ENCODE data around the gene SALL3. TPM values are rescaled to one million over a fixed set of nuclear protein-coding genes. Genes with fewer than 3 reads are reported as not detected.

The SALL3 gene
- total and polyA plus RNA-seq, 2 of the 8 experiments (the other 6 are each of a cell fraction or from before 2014, with no cell fraction given): 10.5 to 46.4 TPM

DNA sequence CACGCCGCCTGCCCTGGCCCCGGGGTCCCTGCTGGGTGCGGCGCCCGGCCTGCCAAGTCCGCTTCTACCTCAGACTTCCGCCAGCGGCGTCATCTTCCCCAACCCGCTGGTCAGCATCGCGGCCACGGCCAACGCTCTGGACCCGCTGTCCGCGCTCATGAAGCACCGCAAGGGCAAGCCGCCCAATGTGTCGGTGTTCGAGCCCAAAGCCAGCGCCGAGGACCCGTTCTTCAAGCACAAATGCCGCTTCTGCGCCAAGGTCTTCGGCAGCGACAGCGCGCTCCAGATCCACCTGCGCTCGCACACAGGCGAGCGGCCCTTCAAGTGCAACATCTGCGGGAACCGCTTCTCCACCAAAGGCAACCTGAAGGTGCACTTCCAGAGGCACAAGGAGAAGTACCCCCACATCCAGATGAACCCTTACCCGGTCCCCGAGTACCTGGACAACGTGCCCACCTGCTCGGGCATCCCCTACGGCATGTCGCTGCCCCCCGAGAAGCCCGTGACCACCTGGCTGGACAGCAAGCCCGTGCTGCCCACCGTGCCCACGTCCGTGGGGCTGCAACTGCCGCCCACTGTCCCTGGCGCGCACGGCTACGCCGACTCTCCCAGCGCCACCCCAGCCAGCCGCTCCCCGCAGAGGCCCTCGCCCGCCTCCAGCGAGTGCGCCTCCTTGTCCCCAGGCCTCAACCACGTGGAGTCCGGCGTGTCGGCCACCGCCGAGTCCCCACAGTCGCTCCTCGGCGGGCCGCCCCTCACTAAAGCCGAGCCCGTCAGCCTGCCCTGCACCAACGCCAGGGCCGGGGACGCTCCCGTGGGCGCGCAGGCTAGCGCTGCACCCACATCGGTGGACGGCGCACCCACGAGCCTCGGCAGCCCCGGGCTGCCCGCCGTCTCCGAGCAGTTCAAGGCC, 13.7 kb downstream of the SALL3 start (continued):
- TF ChIP-seq, protein P1, sequence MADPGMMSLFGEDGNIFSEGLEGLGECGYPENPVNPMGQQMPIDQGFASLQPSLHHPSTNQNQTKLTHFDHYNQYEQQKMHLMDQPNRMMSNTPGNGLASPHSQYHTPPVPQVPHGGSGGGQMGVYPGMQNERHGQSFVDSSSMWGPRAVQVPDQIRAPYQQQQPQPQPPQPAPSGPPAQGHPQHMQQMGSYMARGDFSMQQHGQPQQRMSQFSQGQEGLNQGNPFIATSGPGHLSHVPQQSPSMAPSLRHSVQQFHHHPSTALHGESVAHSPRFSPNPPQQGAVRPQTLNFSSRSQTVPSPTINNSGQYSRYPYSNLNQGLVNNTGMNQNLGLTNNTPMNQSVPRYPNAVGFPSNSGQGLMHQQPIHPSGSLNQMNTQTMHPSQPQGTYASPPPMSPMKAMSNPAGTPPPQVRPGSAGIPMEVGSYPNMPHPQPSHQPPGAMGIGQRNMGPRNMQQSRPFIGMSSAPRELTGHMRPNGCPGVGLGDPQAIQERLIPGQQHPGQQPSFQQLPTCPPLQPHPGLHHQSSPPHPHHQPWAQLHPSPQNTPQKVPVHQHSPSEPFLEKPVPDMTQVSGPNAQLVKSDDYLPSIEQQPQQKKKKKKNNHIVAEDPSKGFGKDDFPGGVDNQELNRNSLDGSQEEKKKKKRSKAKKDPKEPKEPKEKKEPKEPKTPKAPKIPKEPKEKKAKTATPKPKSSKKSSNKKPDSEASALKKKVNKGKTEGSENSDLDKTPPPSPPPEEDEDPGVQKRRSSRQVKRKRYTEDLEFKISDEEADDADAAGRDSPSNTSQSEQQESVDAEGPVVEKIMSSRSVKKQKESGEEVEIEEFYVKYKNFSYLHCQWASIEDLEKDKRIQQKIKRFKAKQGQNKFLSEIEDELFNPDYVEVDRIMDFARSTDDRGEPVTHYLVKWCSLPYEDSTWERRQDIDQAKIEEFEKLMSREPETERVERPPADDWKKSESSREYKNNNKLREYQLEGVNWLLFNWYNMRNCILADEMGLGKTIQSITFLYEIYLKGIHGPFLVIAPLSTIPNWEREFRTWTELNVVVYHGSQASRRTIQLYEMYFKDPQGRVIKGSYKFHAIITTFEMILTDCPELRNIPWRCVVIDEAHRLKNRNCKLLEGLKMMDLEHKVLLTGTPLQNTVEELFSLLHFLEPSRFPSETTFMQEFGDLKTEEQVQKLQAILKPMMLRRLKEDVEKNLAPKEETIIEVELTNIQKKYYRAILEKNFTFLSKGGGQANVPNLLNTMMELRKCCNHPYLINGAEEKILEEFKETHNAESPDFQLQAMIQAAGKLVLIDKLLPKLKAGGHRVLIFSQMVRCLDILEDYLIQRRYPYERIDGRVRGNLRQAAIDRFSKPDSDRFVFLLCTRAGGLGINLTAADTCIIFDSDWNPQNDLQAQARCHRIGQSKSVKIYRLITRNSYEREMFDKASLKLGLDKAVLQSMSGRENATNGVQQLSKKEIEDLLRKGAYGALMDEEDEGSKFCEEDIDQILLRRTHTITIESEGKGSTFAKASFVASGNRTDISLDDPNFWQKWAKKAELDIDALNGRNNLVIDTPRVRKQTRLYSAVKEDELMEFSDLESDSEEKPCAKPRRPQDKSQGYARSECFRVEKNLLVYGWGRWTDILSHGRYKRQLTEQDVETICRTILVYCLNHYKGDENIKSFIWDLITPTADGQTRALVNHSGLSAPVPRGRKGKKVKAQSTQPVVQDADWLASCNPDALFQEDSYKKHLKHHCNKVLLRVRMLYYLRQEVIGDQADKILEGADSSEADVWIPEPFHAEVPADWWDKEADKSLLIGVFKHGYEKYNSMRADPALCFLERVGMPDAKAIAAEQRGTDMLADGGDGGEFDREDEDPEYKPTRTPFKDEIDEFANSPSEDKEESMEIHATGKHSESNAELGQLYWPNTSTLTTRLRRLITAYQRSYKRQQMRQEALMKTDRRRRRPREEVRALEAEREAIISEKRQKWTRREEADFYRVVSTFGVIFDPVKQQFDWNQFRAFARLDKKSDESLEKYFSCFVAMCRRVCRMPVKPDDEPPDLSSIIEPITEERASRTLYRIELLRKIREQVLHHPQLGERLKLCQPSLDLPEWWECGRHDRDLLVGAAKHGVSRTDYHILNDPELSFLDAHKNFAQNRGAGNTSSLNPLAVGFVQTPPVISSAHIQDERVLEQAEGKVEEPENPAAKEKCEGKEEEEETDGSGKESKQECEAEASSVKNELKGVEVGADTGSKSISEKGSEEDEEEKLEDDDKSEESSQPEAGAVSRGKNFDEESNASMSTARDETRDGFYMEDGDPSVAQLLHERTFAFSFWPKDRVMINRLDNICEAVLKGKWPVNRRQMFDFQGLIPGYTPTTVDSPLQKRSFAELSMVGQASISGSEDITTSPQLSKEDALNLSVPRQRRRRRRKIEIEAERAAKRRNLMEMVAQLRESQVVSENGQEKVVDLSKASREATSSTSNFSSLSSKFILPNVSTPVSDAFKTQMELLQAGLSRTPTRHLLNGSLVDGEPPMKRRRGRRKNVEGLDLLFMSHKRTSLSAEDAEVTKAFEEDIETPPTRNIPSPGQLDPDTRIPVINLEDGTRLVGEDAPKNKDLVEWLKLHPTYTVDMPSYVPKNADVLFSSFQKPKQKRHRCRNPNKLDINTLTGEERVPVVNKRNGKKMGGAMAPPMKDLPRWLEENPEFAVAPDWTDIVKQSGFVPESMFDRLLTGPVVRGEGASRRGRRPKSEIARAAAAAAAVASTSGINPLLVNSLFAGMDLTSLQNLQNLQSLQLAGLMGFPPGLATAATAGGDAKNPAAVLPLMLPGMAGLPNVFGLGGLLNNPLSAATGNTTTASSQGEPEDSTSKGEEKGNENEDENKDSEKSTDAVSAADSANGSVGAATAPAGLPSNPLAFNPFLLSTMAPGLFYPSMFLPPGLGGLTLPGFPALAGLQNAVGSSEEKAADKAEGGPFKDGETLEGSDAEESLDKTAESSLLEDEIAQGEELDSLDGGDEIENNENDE (IDR thresholded peaks at IDR 0.05; ENCODE audit: insufficient replicate concordance, low read length): no peak
- TF ChIP-seq GABPA (IDR thresholded peaks at IDR 0.05; ENCODE audit: borderline replicate concordance, insufficient read depth, low read length) (no peak), SP2 (IDR thresholded peaks at IDR 0.05; ENCODE audit: low read length) (no peak), HDAC2 (IDR thresholded peaks at IDR 0.05; ENCODE audit: borderline replicate concordance in 1 of 2, low read depth in 2 of 2, low read length in 2 of 2) (no peak), SAP30 (IDR thresholded peaks at IDR 0.05; ENCODE audit: insufficient read depth, insufficient replicate concordance, low read length) (no peak), NANOG (IDR thresholded peaks at IDR 0.05; ENCODE audit: insufficient read depth, low read depth, low read length, poor library complexity, severe bottlenecking) (no peak), BRCA1 (IDR thresholded peaks at IDR 0.05; ENCODE audit: low read depth, low read length) (no peak), CHD2 (IDR thresholded peaks at IDR 0.05; ENCODE audit: low read length) (no peak), ASH2L (IDR thresholded peaks at IDR 0.05; ENCODE audit: low read length) (no peak)

All from H1 (cell line).